Epithelial cell of proximal tubule (primary cell): Measurements from ENCODE around the gene ENTHD1. TPM values are rescaled to one million over a fixed set of nuclear protein-coding genes. Genes with fewer than 3 reads are reported as not detected.

Source experiments
- DNase-seq: peaks from one replicate; pipeline ENCODE4 v3.0.0-alpha.2; 2011; ENCODE audit warnings: low read depth
- H3K4me3 ChIP-seq: 2 replicates; pipeline ENCODE4 v1.5.1; 2011; ENCODE audit warnings: low read depth, mild to moderate bottlenecking, low read length
- CTCF ChIP-seq: conservative IDR thresholded peaks from 2 replicates; pipeline ENCODE4 v1.5.1; 2012; ENCODE audit warnings: low read depth, mild to moderate bottlenecking, low read length
- total RNA-seq: library from RNA; depleted of rRNA; stranded (reverse); fragments of >200 nt; gene quantifications from 2 replicates; pipeline ENCODE4 v1.2.3, GENCODE V29; 2015

ENTHD1 gene
- total RNA-seq, 1 donor from 2014 or later = not detected

- H3K4me3 ChIP-seq = no peak overlapping the region
- DNase-seq = no peak
- no peak for TF ChIP-seq CTCF
These were observed 160.4 kb downstream of the ENTHD1 start for GRCh38 chr22:39733191-39733590.

DNA sequence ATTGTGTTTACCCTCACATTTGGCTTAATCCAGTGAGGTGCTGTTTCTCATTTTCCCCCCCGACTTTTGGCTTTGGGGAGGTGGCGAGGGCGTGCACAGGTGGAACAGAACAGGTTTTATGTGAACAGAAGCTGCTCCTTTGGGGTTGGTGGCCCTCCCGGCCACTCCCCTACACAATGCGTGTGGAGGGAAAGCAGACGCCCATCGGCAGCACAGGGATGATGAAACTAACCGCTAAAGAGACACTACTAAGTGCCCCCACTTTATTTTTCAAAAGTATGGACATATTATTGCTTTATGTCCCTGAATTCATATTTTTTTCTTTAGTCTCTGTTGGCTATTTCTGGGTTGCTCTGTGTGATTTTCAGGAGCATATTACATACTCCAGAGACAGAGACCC is 160.9 kb downstream of the ENTHD1 start:
- TF ChIP-seq CTCF = no peak
- H3K4me3 ChIP-seq = no peak overlapping the region
- DNase-seq = no peak

DNA sequence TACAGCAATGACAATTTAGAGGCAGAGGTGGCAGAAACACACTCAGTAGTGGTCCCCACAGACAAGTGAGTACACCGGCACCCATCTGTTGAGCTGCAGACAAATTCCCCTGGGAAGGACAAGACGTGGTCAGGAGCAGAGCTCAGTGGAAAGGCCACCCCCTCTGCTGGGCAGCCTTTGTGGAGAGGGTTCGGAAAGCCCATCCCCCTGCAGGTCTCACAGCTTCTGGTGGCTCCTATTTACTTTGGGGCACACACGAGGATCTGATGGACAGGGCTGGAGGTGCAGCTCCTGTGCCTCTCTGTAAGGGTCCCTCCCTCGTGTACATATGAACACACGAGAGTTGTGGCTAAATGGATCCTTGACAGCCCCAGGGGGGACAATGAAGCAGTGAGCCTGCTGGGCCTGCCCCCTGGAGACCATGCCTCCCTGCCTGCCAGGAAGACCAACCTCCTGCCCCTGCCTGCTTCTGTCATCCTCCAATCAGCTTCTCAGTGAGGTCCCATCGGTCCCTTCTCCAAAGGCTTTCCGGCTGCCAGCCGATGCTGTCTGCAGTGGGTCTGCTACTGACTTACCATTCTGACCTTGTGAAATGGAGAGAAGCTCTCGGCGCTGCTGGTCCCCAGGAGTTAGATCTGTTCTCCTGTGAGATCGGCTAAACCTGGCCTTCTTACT is 161.5 kb downstream of the ENTHD1 start:
- no peak overlapping the region for H3K4me3 ChIP-seq
- DNase-seq = no peak
- no peak for TF ChIP-seq CTCF

- TF ChIP-seq CTCF = no peak
- no peak for DNase-seq
- H3K4me3 ChIP-seq = no peak overlapping the region
These were observed 162.1 kb downstream of the ENTHD1 start for GRCh38 chr22:39731481-39731880.

GRCh38 chr22:39729141-39729934 is 164.2 kb downstream of the ENTHD1 start:
- DNase-seq = no peak
- no peak overlapping the region for H3K4me3 ChIP-seq
- no peak for TF ChIP-seq CTCF

- no peak for TF ChIP-seq CTCF
- no peak overlapping the region for H3K4me3 ChIP-seq
- DNase-seq = no peak
These were observed 165.2 kb downstream of the ENTHD1 start for GRCh38 chr22:39728236-39728860.
